ENCODE measurements around the gene PRAMEF7.
"Not testable (repeated sequence)": the region's sequence is repeated elsewhere in the genome, so short reads cannot be mapped to it uniquely, and the experiment has no call there.

The PRAMEF7 gene

GRCh38 chr1:12916310-12916709 lies at the start of gene PRAMEF7:
PRAMEF7 (plus strand) TSS chr1:12916610; CDS start chr1:12917693, 1,083 bp downstream.
- DNase-seq, result not testable (repeated sequence)

GRCh38 chr1:12878453-12878852 lies 38.0 kb upstream of the PRAMEF7 start:
- not testable (repeated sequence) for DNase-seq

GRCh38 chr1:12886101-12886500 lies 30.3 kb upstream of the PRAMEF7 start, which contains the start of gene PRAMEF4:
PRAMEF4 (minus strand) TSS chr1:12886201; CDS start chr1:12883394, 2,807 bp downstream.
- DNase-seq, result not testable (repeated sequence)

GRCh38 chr1:12898170-12898569 lies 18.2 kb upstream of the PRAMEF7 start, which contains the start of gene PRAMEF10:
PRAMEF10 (minus strand) TSS chr1:12898270; CDS start chr1:12895847, 2,423 bp downstream.
- DNase-seq, result not testable (repeated sequence)

- not testable (repeated sequence) for DNase-seq
Observed at GRCh38 chr1:12899186-12899585, 17.2 kb upstream of the PRAMEF7 start.

- not testable (repeated sequence) for DNase-seq
Observed at GRCh38 chr1:12903793-12904572, 12.4 kb upstream of the PRAMEF7 start.

- DNase-seq, result peak; percentile 0
Observed at GRCh38 chr1:12921749-12922148, 5.3 kb downstream of the PRAMEF7 start.

GRCh38 chr1:12924368-12924767 lies 8.0 kb downstream of the PRAMEF7 start:
- DNase-seq, result peak; percentile 0

GRCh38 chr1:12947480-12947879 lies 31.1 kb downstream of the PRAMEF7 start, which contains the start of gene PRAMEF6:
PRAMEF6 (minus strand) TSS chr1:12947580; CDS start chr1:12942518, 5,062 bp downstream.
- not testable (repeated sequence) for DNase-seq
